ENCODE data around the gene MAB21L2. TPM values are rescaled to one million over a fixed set of nuclear protein-coding genes. Genes with fewer than 3 reads are reported as not detected.
A peak's percentile ranks its signal among the peaks of the same experiment; 100 is the strongest.

Gene MAB21L2
- total RNA-seq, 1 experiment from 2014 or later: 0.06 TPM

DNA sequence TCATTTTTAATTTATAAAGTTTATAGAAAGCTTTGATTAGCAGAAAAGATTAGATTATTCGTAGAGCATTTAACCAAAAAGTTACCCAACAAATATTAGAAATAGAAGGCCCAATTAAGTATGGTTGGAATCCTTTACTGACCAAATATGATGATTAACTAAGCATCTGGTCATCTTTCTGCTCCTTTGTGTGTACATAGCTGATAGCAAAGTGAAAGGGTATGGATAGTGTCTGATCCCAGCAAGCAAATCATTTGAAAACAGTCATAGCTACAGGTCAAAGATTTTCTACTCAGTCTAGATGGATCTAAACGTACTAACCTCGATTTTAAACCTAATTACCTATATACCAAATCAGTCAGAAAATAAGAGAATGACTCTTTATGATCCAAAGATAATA, 7.3 kb upstream of the MAB21L2 start:
- no peak for DNase-seq (ENCODE audit: low read depth)

GRCh38 chr4:150577796-150578195, 4.2 kb upstream of the MAB21L2 start:
- no peak for DNase-seq (ENCODE audit: low read depth)

GRCh38 chr4:150578745-150579501, 3.0 kb upstream of the MAB21L2 start:
- DNase-seq (ENCODE audit: low read depth): peak; percentile 65

GRCh38 chr4:150579551-150580234, 2.3 kb upstream of the MAB21L2 start:
- peak; percentile 51 for DNase-seq (ENCODE audit: low read depth)

- DNase-seq (ENCODE audit: low read depth): no peak
These were observed 1.6 kb upstream of the MAB21L2 start for GRCh38 chr4:150580306-150580705.

DNA sequence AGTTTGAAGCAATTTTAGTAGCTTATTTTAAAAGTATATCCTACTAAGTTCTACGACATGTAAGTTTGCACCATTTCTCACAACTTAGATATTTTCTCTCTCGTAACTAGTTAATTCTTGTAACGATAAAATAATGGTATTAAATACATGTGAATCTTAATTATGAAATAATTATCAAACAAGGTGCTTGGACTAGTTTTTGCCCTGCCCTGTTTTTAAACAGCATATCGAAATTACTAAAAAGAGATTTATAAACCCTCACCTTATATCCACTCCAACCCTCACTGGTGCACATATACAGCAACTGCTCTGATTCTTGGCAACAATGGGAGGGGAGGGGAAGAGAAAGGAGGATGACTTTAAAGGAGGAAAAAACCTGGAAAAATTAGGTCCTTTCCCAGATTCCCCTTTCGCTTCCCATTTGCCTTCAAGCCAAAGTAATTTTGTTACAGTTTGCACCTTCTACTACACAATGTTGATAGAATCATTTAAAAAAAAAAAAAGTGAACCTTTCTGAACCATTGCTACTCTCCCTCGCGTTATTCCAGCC, 820 bp upstream of the MAB21L2 start:
- no peak for DNase-seq (ENCODE audit: low read depth)

GRCh38 chr4:150581641-150582051, 305 bp upstream of the MAB21L2 start:
- DNase-seq (ENCODE audit: low read depth): no peak

GRCh38 chr4:150582873-150583286, 929 bp downstream of the MAB21L2 start:
- DNase-seq (ENCODE audit: low read depth): no peak

DNA sequence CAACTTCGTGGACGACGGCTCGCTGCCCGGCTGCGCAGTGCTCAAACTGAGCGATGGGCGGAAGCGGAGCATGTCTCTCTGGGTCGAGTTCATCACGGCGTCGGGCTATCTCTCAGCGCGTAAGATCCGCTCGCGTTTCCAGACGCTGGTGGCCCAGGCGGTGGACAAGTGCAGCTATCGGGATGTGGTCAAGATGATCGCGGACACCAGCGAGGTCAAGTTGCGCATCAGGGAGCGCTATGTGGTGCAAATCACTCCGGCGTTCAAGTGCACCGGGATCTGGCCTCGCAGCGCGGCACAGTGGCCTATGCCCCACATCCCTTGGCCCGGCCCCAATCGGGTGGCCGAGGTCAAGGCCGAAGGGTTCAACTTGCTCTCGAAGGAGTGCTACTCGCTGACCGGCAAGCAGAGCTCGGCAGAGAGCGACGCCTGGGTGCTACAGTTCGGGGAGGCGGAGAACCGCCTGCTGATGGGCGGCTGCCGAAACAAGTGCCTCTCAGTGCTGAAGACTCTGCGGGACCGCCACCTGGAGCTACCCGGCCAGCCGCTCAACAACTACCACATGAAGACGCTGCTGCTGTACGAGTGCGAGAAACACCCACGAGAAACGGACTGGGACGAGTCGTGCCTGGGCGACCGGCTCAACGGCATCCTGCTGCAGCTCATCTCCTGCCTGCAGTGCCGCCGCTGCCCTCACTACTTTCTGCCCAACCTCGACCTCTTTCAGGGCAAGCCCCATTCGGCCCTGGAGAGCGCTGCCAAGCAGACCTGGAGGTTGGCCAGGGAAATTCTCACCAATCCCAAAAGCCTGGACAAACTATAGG, 1.5 kb downstream of the MAB21L2 start:
- DNase-seq (ENCODE audit: low read depth): no peak

DNA sequence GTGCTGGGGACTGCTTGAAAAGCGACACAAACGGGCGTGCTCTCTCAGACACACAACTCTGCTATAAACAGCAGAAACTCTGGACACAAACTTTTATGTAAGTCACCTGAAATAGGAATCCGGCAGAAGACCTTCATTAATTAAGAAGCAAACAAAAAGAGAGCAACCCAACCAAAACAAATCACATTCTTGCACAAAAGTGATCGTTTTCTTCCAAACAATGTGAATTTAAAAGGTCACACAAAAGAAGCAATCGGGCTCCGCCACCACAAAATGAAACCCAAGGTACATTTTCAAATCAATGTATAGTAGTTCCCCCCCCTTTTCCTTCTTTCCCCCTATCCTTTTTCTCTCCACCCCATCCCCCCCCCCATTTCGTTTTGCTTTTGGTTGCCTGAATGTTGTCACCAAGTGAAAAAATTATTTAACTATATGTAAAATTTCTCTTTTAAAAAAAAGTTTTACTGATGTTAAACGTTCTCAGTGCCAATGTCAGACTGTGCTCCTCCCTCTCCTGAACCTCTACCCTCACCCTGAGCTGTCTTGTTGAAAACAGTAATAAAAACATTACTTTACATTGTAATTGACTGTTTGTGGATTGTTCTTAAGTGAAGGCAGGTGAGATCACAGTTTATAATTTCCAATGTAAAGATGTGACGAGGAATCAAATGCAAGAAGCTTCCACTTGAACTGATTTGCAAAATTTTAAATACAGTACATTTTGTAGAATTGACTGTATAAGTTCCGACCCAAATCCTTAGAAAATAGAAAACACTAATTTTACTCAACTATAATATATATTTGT, 2.4 kb downstream of the MAB21L2 start:
- DNase-seq (ENCODE audit: low read depth): no peak

GRCh38 chr4:150585611-150586010, 3.7 kb downstream of the MAB21L2 start:
- no peak for DNase-seq (ENCODE audit: low read depth)

DNA sequence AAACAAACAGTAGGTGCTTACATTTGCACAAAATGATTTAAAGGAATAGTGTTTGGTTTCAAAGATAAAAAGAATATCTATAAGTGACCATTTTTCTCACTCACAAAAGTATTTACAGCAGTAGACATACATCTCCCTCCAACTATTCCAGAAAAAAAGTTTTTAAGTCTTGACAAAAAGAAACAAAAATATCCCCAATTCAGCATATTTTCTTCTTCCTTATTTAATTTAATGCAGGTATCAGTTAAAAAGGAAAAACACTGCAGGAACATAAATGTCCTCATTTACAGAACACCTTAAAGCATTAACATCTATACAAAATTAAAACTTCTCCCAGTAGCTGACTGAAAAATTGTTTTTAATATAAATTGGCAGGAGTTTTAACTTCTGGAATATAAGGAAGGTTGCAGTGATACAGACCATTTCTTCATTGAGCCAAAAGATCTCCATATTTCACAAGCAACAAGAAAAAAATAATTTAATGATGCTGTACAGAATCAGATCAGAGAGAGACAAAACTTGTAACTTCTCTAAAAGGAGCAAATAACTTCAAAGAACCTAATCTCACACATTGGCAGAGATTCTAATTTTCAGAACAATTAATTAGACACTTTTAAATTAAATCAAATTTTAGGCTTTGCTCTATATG, 4.3 kb downstream of the MAB21L2 start:
- DNase-seq (ENCODE audit: low read depth): no peak

DNA sequence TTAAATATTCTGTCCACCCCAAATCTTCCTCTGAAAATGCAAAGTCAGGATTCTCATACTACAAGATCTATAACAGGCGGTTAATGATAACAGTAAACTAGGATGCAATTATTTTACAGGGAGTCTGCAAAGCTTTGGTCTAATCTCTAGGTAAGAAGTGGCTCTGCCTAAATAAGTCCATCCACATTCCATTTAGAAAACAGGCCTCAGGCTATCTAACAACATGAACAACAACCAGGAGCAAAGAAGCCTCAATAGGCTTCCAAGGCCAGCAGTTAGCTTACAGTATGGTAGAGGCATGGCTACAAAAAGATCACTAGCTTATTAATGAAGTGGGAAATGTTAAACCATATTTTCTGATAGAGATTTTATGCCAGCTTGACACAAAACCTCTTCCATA, 6.4 kb downstream of the MAB21L2 start:
- DNase-seq (ENCODE audit: low read depth): no peak

- DNase-seq (ENCODE audit: low read depth): no peak
These were observed 7.2 kb downstream of the MAB21L2 start for GRCh38 chr4:150589157-150589556.

GRCh38 chr4:150590631-150591030, 8.7 kb downstream of the MAB21L2 start:
- DNase-seq (ENCODE audit: low read depth): no peak

- DNase-seq (ENCODE audit: low read depth): no peak
These were observed 9.5 kb downstream of the MAB21L2 start for GRCh38 chr4:150591406-150591805.

GRCh38 chr4:150591904-150592303, 10.0 kb downstream of the MAB21L2 start:
- no peak for DNase-seq (ENCODE audit: low read depth)

DNA sequence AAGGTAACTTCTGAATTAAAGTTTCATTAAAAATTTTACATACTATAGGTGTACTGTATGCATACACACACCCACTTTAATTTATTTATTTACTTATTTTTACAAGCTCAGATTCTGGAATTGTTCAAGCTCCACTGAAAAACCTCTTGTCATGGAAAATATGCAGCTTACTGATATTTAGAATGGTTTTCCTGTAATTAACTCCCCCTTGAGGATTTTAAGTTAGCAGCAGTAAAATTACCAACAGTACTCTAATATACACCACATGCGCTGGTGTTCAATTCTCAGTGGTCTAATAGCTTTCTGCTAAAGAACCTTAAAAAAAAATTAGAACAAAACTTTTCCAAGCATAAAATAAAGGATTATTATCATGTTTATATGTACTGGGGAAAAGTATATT, 12.0 kb downstream of the MAB21L2 start:
- DNase-seq (ENCODE audit: low read depth): peak; percentile 27

DNA sequence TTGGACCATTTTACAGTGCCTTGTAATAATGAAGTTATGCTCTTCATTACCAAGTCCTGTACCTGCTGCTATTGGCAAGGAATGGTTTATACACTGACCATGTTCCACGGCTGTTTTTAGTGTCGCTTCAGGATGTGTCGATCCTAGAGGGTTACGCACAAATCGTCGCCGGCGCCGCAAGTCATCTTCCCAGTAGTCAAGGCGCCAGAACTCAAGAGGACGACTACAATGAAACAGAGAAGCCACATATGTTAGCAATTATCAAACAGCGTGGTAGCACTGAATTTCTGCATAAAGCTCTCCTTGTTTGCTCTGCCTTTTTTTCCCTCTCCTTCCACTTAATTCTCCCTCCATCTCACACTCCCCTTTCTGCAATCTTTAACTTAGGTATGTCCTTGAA, 17.0 kb downstream of the MAB21L2 start:
- DNase-seq (ENCODE audit: low read depth): no peak

DNA sequence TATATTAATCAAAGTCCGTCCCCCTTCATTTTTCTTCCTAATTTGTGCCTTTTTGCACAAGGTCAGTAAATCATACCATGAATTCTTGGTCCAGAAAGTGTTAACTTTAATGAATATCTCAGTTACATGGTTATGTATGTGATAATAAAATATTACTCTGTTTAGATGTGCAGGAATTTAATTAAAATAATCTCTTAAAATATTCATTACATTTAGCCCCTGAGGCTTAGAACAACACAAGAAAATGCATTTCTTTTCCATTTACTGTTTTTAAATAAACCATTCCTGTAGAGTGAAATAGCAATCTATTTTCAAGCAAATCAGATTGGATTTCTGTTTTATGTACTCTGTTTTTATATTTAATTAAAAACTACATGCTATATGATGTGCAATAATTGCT, 17.6 kb downstream of the MAB21L2 start:
- no peak for DNase-seq (ENCODE audit: low read depth)
